WERI-Rb-1 (cell line): ENCODE results near the gene KCNIP4.
"Not testable (repeated sequence)": the region's sequence is repeated elsewhere in the genome, so short reads cannot be mapped to it uniquely, and the experiment has no call there.

Experiments
- DNase-seq: peaks from one replicate; pipeline ENCODE4 v3.0.0-alpha.2; 2020
- H3K27ac ChIP-seq: fragments of 250-450 bp; sonication (Bioruptor Pico); 2 replicates; pipeline ENCODE4 v1.5.1; 2020; ENCODE audit warnings: mild to moderate bottlenecking, moderate library complexity
- H3K27me3 ChIP-seq: fragments of 250-450 bp; sonication (Bioruptor Pico); 2 replicates; pipeline ENCODE4 v1.5.1; 2021; ENCODE audit warnings: mild to moderate bottlenecking, low read depth, moderate library complexity; ENCODE audit not compliant: insufficient read depth, severe bottlenecking
- H3K36me3 ChIP-seq: fragments of 250-450 bp; sonication (Bioruptor Pico); 2 replicates; pipeline ENCODE4 v1.5.1; 2020; ENCODE audit warnings: mild to moderate bottlenecking, moderate library complexity
- H3K4me3 ChIP-seq: 2 replicates; pipeline ENCODE4 v1.5.1; 2011; ENCODE audit warnings: low read depth, mild to moderate bottlenecking, control low read depth, low read length
- H3K9me3 ChIP-seq: fragments of 250-450 bp; sonication (Bioruptor Pico); 2 replicates; pipeline ENCODE4 v1.5.1; 2021; ENCODE audit warnings: mild to moderate bottlenecking, moderate library complexity; ENCODE audit not compliant: severe bottlenecking
- TF ChIP-seq, protein P1 (sequence below): IDR thresholded peaks from 2 replicates; pipeline ENCODE4 v1.5.1; 2011; ENCODE audit warnings: low read depth, mild to moderate bottlenecking, control low read depth, inconsistent platforms, low read length

Gene KCNIP4

DNA sequence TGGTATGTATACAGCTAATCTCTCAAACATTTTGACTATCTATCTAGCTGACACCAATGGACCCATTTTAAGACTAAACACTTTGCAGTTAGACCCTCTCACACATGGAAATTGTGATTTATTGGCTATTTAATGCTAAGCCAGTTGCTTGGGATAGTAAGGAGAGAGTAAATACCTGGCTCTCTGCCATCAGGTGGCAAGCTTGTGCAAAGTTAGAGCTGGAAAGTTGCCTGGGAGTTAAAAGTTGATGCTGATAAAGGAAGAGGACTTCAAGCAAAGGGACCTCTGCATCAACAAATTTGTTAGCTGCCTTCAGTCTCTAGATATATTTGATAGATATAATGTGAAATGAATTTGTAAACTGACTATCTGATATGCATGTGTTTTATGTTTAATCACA is 1187.2 kb downstream of the KCNIP4 start:
- Histone ChIP-seq H3K27me3 (no peaks in the 10 kb centered on the region), H3K4me3 (no peak overlapping the region), H3K27ac (no peak overlapping the region), H3K36me3 (no peaks in the 10 kb centered on the region), H3K9me3 (no peaks in the 10 kb centered on the region)
- no peak for DNase-seq
- TF ChIP-seq, protein P1, sequence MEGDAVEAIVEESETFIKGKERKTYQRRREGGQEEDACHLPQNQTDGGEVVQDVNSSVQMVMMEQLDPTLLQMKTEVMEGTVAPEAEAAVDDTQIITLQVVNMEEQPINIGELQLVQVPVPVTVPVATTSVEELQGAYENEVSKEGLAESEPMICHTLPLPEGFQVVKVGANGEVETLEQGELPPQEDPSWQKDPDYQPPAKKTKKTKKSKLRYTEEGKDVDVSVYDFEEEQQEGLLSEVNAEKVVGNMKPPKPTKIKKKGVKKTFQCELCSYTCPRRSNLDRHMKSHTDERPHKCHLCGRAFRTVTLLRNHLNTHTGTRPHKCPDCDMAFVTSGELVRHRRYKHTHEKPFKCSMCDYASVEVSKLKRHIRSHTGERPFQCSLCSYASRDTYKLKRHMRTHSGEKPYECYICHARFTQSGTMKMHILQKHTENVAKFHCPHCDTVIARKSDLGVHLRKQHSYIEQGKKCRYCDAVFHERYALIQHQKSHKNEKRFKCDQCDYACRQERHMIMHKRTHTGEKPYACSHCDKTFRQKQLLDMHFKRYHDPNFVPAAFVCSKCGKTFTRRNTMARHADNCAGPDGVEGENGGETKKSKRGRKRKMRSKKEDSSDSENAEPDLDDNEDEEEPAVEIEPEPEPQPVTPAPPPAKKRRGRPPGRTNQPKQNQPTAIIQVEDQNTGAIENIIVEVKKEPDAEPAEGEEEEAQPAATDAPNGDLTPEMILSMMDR, result no peak

- Histone ChIP-seq H3K27ac (no peak overlapping the region), H3K27me3 (no peaks in the 10 kb centered on the region), H3K9me3 (no peaks in the 10 kb centered on the region), H3K4me3 (no peak overlapping the region), H3K36me3 (no peaks in the 10 kb centered on the region)
- DNase-seq, result no peak
- TF ChIP-seq, protein P1, result 0 out of 2 replicates have a peak, but pooled peaks have one; percentile 3
These were observed 1188.5 kb downstream of the KCNIP4 start for GRCh38 chr4:20760053-20760452.

- DNase-seq, result no peak
- no peak overlapping the region for H3K4me3 ChIP-seq
- H3K9me3 ChIP-seq, result no peaks in the 10 kb centered on the region
- H3K27ac ChIP-seq, result no peak overlapping the region
- H3K27me3 ChIP-seq, result no peaks in the 10 kb centered on the region
- TF ChIP-seq, protein P1, result no peak
- H3K36me3 ChIP-seq, result 0 out of 2 replicates have a peak, but pooled peaks cover 4% of the 10 kb centered on the region
These were observed 1194.5 kb downstream of the KCNIP4 start for GRCh38 chr4:20754036-20754435.

- H3K27ac ChIP-seq, result no peak overlapping the region
- no peaks in the 10 kb centered on the region for H3K27me3 ChIP-seq
- TF ChIP-seq, protein P1, result no peak
- DNase-seq, result no peak
- 0 out of 2 replicates have a peak, but pooled peaks cover 4% of the 10 kb centered on the region for H3K36me3 ChIP-seq
- no peaks in the 10 kb centered on the region for H3K9me3 ChIP-seq
- H3K4me3 ChIP-seq, result no peak overlapping the region
These were observed 1195.9 kb downstream of the KCNIP4 start for GRCh38 chr4:20752641-20753040.

- not testable (repeated sequence) for H3K4me3 ChIP-seq, DNase-seq, H3K36me3 ChIP-seq, H3K27me3 ChIP-seq, H3K27ac ChIP-seq
- peaks cover 11% of the 10 kb centered on the region for H3K9me3 ChIP-seq
These were observed 1202.6 kb downstream of the KCNIP4 start for GRCh38 chr4:20746000-20746399.

GRCh38 chr4:20735931-20736330 is 1212.6 kb downstream of the KCNIP4 start:
- Histone ChIP-seq H3K27ac (no peak overlapping the region), H3K4me3 (no peak overlapping the region), H3K36me3 (peaks cover 13% of the 10 kb centered on the region), H3K27me3 (no peaks in the 10 kb centered on the region), H3K9me3 (peaks cover 10% of the 10 kb centered on the region)
- no peak for DNase-seq
- TF ChIP-seq, protein P1, result no peak
